Right lobe of liver (tissue), 4 donors: ENCODE data around the gene KDM7A.

Experiments
- CTCF ChIP-seq, 4 donors: fragments of 200-600 bp in 3 of 4; fragments of 450-650 bp in 1 of 4; IDR thresholded peaks; one replicate each; pipeline versions ENCODE4 v1.5.1 to v1.8.0; 2016 to 2022; ENCODE audit warnings: antibody characterized with exemption in 4 of 4, mild to moderate bottlenecking in 2 of 4
- POLR2A ChIP-seq: fragments of 450-650 bp; IDR thresholded peaks from one replicate; pipeline ENCODE4 v1.6.1; 2017; ENCODE audit warnings: antibody characterized with exemption, mild to moderate bottlenecking
- donor health status: DM: no; HTN: no; CAD: no.
- donor health status: DM: no; HTN: no; CAD: no.
- donor health status: DM: no; HTN: yes; CAD: no.

GRCh38 chr7:140197938-140198337 lies 21.2 kb upstream of the KDM7A start:
- TF ChIP-seq POLR2A (no peak), CTCF (IDR thresholded peaks at IDR 0.05) (no peak)
